ENCODE data around the gene LAMB4. TPM values are rescaled to one million over a fixed set of nuclear protein-coding genes. Genes with fewer than 3 reads are reported as not detected.
A peak's percentile ranks its signal among the peaks of the same experiment; 100 is the strongest.

Gene LAMB4
- total RNA-seq, 1 donor from 2014 or later = 1.1 TPM

DNA sequence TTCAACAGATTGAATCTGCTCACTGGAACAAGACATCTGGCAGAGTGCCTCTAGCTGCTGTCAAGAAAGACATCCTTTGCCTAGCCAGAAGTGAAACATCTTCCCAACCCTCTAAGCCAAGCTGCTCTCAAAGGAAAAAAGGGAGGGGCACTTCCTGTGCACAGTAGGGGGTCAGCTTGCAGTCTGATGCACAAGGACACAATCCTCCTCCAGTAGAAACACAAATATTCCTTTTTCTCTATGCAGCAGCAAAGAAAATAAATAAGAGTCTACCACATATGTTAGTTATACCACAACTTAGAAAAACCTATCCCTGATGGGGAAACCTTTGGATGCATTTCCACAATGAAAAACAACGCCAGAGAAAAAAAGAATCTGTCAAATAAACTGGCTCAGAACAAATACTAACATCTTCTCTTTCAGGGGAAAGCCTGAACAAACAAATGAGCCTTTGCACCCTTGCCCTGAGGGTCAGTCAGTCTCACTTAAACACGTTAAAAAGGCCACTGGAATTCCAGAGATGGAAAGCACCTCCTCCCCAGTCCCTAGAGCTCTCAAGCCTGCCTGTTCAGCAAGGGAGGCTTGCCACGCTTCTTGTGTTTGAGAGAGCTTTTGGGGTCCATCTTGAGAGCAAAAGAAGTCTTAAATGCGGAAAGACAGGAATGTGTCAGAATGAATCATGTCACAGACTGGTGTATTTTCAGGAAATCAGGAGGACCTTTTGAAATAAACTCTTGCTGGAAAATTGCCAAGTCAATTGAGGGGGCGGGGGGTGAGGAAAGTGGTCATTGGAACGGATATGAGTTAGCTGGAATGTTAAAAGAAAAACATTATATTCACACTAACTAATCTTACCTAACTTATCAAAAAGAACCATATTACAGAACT is 134.7 kb downstream of the LAMB4 start:
- ATAC-seq = no peak

DNA sequence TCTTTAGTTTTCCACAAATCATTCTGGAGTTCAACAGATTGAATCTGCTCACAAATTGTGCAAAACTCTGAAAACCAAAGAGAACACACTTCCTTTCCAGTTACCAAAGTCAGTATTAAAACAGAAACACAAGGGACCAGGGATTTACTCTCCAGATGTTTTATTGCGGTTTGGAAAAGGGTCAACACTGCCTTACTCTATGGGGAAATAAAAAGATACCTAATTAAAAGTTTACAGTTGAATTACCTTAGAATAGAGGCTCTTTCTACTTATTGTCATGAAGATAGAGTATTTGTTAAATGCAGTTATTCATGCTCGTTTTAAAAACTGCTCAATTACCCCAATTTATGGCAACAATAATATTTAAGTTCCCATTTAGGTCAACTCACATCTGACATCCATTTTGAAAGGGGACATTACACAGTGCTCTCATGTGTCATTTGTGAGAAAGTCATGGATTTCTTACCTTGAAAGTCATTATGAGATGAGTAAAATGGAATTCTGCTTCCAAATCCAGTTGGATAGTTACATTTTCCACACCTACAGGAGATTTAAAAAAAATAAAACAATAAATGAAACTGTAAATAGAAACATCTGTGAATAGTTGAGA is 135.6 kb downstream of the LAMB4 start:
- no peak for ATAC-seq

DNA sequence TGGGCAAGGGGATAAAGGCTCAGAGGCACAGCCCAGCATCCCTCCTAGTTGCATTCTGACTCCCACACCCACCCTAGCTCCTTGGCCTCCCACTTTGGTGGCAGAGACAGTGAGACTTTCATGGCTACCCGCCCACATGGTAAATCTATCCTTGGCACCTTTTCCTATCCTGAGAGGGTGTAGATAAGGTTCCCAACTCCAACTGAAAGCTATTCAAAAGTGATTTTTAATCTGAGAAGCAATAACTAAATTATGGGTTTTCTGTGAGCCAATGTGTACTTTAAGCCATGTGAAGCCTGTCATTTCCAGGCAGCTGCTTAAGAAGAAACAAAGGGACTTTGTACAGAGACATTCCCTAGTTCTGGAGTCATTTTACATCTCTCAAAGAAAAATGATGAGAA is 136.3 kb downstream of the LAMB4 start:
- no peak for ATAC-seq

GRCh38 chr7:107989618-107990373 is 140.4 kb downstream of the LAMB4 start:
- ATAC-seq = no peak

DNA sequence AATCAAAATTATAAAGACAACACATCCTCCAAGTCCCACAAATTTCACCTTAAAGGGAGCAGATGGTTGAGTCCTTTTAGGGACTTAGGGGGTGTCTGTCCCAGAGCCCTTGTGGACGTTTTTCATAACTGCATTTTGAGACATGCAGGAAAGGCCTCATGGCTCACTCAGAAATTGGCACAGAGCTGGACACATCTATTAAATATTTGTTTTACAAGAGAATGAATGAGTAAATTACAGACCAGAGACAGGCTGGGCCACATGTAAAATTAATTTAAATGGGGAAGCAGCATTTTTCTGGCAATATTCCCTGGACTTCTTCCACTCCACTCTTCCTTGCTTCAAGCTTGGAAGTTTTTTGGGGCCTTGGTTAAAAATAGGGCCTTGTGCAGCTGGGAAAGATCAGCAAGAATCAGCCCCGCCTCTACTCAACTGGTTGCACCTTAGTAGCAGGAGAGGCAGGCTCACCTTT is 147.2 kb downstream of the LAMB4 start:
- no peak for ATAC-seq

DNA sequence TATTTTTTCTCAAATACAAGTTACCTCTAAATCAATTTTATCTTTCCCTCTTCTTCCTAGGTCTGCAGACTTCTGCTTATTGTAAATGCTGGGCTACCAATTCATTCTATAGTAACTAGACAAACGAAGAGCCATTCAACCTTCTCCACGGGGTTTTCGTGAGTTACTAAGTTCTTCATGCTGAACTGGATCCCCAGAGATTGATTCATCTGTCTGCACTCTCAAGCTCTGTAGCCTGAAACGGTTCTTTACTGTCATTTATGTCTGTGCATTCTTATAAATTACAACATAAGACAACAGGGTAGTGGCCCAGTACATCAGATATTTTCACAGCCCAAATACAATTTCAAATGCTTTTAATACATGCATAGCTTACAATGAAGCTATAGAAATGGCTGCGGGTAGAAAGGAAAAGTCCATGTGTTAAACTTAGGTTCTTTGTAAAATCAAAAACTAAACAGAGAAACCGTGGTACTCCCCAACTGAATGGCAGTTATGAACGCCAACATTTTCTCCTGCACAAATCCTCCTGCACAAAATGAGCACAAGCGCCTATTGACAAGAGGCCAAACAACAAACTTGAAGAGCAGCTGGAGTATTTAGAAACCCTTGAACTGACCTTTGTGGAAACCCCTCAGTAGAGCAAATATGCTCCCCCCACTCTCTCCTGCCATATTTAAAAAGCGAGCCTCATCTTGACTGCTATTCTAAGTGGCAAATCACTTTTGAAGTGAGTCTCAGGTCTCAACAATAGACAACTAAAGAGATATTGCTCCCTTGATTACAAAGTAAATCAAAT is 147.9 kb downstream of the LAMB4 start:
- ATAC-seq = no peak

DNA sequence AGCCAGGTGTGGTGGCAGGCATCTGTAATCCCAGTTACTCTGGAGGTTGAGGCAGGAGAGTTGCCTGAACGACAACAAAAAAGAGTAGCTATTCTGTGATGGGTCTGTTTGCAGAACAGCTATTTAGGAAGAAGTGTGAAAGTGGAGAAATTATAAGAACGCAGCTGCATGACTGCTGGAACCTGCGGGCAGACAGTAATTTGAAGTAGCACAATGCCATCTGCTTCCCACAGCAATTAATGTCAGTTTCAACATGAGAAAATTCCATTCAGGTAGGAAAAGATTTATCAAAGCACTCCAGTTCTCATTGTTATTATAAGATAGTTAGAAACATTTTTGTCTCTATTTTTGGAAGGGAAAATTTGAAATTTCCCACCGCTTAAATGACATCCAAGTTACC is 148.7 kb downstream of the LAMB4 start:
- ATAC-seq = no peak

GRCh38 chr7:107980671-107981190 is 149.4 kb downstream of the LAMB4 start:
- ATAC-seq = peak; percentile 50

DNA sequence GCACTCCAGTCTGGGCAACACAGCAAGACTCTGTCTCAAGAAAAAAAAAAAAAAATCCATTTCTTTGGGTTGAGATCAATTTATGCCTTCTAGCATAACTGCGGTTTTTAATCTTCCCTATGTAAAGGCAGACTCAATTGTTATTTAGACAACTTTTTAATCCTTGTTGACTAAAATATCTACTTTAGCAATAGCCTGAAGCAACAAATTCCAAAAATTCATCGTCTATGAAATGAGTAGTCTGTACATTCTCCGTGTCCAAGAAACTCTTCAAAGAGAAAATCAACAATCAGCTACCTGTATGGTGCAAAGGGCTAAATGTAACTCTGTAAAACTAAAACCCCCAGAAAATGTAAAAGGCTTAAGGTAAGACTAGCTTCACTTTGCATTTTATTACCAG is 150.0 kb downstream of the LAMB4 start:
- ATAC-seq = no peak

DNA sequence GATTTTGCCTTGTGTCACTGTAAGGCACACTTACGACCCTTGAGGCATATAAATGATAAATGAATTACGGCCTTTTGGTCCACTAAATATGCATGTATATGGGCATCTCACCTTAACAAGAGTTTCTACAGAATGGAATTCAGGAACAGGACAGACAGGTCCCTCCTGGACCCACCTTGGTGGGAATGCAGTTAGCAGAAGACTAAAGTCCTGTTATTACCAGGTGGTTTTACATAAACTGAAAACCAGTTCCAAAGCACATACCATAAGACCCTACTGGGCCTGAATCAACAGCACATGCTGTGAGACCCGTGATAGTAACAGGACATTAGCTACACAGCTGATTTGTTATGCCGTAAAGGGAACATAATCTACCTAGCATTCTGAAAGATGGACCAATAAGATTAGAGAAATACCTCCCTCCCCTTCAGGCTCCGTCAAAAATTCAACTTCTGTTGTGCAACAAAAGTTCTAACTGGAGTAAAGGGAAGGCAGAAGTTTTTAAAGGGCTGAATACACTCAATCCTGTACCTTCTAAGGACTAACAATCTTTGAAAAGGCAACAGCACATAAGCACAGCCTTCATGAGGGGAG is 151.2 kb downstream of the LAMB4 start:
- ATAC-seq = no peak

- no peak for ATAC-seq
Measured at GRCh38 chr7:107977048-107977447, 153.1 kb downstream of the LAMB4 start.

- no peak for ATAC-seq
Measured at GRCh38 chr7:107976620-107977019, 153.5 kb downstream of the LAMB4 start.

DNA sequence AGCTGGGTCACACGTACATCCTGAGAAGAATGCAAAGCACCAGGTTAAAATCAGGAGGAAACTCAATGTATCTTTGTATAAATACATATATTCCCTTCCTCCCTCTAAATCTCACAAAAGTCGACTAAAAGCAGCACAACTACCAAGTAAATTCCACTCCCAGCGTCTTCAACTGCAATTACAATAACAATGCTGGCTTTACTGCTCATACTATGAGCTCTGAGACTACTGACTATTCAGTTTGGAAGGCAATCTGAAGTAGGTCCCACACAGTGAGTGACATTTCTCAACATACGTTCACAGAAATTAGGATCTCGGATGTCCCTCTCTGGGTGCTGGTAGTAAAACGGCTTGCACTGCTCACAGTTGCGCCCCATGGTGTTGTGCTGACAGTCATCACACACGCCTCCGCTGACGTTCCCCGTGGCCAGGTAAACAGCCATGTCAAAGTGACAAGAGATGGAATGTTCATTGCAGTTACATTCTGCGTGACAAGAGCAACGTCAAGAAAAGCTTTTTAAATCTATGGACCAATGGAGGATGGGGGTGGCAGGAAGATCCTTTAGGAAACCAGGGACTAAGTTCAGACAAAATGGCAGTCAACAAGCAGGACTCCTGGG is 154.7 kb downstream of the LAMB4 start:
- ATAC-seq = no peak

DNA sequence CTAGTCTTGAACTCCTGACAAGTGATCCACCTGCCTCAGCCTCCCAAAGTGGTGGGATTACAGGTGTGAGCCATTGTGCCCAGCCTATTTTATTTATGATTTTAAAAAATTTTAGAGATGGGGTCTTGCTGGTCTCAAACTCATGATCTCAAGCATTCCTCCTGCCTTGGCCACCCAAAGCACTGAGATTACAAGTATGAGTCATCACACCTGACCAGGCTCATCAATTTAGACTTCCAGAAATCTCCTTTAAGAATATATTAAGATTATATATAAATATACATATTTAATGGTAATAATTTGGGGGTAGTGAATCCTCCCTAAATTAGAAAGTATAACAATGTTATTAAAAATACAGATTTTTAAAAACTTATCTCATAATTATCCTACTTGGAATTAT is 156.3 kb downstream of the LAMB4 start:
- no peak for ATAC-seq

Other genes with a start within 250 kb of the LAMB4 start
- gene DLD, start 239.2 kb downstream of the LAMB4 start, total RNA-seq = 63.5 TPM
- gene LAMB1, start 127.2 kb downstream of the LAMB4 start, total RNA-seq = 35.0 TPM